Measurements from ENCODE around the gene GRIN1. TPM values are rescaled to one million over a fixed set of nuclear protein-coding genes. Genes with fewer than 3 reads are reported as not detected.

GRIN1 gene
- total RNA-seq, 1 experiment from 2014 or later: not detected

DNA sequence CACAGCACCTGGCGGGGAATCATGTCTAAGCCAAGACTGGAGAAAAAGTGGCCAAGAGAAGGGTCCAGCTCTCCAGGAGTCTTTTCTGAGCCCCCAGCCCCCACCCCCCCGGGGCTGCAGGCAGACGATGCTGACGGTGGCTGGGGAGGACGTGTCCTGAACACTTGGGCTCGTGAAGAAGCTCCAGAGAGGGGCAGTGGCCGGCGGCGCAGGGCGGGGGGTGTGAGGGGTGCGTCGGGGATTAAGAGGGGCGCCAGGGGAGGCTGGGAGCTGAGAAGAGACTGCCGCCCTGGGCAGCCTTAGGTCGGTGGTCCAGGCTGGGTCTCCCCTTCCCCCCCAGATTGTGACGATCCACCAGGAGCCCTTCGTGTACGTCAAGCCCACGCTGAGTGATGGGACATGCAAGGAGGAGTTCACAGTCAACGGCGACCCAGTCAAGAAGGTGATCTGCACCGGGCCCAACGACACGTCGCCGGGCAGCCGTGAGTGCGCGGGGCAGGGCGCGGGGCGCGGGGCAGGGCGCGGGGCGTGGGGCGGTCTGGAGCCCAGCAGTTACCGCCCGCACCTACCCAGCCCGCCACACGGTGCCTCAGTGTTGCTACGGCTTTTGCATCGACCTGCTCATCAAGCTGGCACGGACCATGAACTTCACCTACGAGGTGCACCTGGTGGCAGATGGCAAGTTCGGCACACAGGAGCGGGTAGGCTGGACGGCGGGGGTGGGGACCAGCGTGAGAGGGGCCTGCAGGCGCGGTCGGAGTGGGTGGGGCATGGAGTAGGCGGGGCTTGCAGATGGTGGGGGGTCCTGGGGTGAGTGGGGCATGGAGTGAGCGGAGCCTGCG lies 22.0 kb downstream of the GRIN1 start:
- H3K79me2 ChIP-seq (ENCODE audit: low read depth): no peaks in the 10 kb centered on the region
- no peaks in the 10 kb centered on the region for H3K9me2 ChIP-seq (ENCODE audit: insufficient read depth)
- intact Hi-C loops (cut with micrococcal nuclease; ENCODE audit: unreplicated experiment): no loop called here
- ChIA-PET POLR2A (ENCODE audit: unreplicated experiment) (no interaction called here), CTCF (no interaction called here)
- H2AFZ ChIP-seq: no peak overlapping the region
- no peak for DNase-seq
- no peaks in the 10 kb centered on the region for H3K9me3 ChIP-seq (ENCODE audit: insufficient read depth, low read depth)
- TF ChIP-seq, protein P1, sequence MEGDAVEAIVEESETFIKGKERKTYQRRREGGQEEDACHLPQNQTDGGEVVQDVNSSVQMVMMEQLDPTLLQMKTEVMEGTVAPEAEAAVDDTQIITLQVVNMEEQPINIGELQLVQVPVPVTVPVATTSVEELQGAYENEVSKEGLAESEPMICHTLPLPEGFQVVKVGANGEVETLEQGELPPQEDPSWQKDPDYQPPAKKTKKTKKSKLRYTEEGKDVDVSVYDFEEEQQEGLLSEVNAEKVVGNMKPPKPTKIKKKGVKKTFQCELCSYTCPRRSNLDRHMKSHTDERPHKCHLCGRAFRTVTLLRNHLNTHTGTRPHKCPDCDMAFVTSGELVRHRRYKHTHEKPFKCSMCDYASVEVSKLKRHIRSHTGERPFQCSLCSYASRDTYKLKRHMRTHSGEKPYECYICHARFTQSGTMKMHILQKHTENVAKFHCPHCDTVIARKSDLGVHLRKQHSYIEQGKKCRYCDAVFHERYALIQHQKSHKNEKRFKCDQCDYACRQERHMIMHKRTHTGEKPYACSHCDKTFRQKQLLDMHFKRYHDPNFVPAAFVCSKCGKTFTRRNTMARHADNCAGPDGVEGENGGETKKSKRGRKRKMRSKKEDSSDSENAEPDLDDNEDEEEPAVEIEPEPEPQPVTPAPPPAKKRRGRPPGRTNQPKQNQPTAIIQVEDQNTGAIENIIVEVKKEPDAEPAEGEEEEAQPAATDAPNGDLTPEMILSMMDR (conservative IDR thresholded peaks at IDR 0.05): no peak
- no peak for TF ChIP-seq EZH2 (IDR thresholded peaks at IDR 0.05; ENCODE audit: low read depth)
- no peaks in the 10 kb centered on the region for H3K4me1 ChIP-seq (replicated peaks; ENCODE audit: insufficient read depth)
- no peaks in the 10 kb centered on the region for H3K36me3 ChIP-seq (ENCODE audit: low read depth)
- no peaks in the 10 kb centered on the region for H3K27me3 ChIP-seq (ENCODE audit: insufficient read depth, low read depth)
- no peak overlapping the region for H3K4me2 ChIP-seq
- H4K20me1 ChIP-seq (ENCODE audit: insufficient read depth): no peaks in the 10 kb centered on the region
- H3K4me3 ChIP-seq: no peak overlapping the region
- no peaks in the 10 kb centered on the region; the same call in 1 of the 2 replicates for H3F3A ChIP-seq (ENCODE audit: insufficient read depth, low read depth)
- no TSS peak for BruUV-seq (replicated peaks)
- H3K27ac ChIP-seq: no peak overlapping the region

DNA sequence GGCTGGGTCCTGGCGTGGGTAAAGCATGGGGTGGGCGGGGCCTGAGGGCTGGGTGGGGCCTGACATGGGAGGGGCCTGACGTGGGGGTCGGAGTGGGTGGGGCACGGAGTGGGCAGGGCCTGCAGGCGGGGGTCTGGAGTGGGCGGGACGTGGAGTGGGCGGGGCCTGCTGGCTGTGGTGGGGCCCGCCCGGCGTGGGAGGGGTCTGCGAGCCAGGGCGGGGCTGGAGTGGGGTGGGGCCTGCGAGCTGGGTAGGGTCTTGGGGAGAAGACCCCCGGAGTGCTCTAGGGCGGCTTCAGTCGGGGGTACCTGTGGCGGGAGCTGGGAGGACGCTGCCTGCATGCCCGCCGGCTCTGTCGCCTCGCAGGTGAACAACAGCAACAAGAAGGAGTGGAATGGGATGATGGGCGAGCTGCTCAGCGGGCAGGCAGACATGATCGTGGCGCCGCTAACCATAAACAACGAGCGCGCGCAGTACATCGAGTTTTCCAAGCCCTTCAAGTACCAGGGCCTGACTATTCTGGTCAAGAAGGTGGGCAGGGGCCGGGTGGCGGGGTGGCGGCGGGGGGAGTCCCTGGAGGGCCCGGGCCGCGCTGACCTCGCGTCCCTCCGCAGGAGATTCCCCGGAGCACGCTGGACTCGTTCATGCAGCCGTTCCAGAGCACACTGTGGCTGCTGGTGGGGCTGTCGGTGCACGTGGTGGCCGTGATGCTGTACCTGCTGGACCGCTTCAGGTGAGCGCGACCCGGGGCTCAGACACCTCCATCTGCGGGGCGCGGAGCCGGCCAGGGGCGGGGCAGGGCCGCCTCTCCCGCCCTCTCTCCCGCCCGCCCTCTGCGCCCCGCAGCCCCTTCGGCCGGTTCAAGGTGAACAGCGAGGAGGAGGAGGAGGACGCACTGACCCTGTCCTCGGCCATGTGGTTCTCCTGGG lies 22.9 kb downstream of the GRIN1 start:
- Histone ChIP-seq H3K4me3 (no peak overlapping the region), H2AFZ (no peak overlapping the region), H3K27ac (no peak overlapping the region), H3K36me3 (ENCODE audit: low read depth) (no peaks in the 10 kb centered on the region), H3K9me2 (ENCODE audit: insufficient read depth) (no peaks in the 10 kb centered on the region), H3K4me2 (no peak overlapping the region), H3K79me2 (ENCODE audit: low read depth) (no peaks in the 10 kb centered on the region), H3K4me1 (replicated peaks; ENCODE audit: insufficient read depth) (no peaks in the 10 kb centered on the region), H3K27me3 (ENCODE audit: insufficient read depth, low read depth) (no peaks in the 10 kb centered on the region), H3F3A (ENCODE audit: insufficient read depth, low read depth) (peaks cover 5% of the 10 kb centered on the region; the same call in 1 of the 2 replicates), H3K9me3 (ENCODE audit: insufficient read depth, low read depth) (no peaks in the 10 kb centered on the region), H4K20me1 (ENCODE audit: insufficient read depth) (no peaks in the 10 kb centered on the region)
- no peak for DNase-seq
- intact Hi-C loops (cut with micrococcal nuclease; ENCODE audit: unreplicated experiment): no loop called here
- ChIA-PET CTCF (no interaction called here), POLR2A (ENCODE audit: unreplicated experiment) (no interaction called here)
- TF ChIP-seq, protein P1 (conservative IDR thresholded peaks at IDR 0.05): no peak
- TF ChIP-seq EZH2 (IDR thresholded peaks at IDR 0.05; ENCODE audit: low read depth): no peak
- no TSS peak for BruUV-seq (replicated peaks)

DNA sequence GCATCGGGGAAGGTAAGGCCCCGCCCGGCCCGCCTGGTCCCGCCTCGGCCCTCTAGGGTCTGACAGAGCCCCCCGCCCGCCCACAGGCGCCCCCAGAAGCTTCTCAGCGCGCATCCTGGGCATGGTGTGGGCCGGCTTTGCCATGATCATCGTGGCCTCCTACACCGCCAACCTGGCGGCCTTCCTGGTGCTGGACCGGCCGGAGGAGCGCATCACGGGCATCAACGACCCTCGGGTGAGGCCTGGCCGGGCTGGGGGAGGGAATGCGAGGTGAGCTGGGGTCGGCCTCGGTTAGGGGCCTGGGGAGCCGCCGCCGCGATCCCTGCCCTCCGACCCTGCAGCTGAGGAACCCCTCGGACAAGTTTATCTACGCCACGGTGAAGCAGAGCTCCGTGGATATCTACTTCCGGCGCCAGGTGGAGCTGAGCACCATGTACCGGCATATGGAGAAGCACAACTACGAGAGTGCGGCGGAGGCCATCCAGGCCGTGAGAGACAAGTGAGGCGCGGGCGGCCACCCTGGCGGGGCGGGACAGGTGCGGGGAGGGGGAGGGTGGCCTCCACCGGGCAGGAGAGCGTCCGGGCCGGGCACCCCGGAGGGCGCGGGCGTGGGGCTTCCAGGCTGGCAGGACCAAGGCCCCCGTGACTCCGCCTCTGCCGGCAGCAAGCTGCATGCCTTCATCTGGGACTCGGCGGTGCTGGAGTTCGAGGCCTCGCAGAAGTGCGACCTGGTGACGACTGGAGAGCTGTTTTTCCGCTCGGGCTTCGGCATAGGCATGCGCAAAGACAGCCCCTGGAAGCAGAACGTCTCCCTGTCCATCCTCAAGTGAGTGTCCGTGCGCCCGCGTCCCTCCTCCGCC lies 23.8 kb downstream of the GRIN1 start:
- H2AFZ ChIP-seq: no peak overlapping the region
- TF ChIP-seq, protein P1 (conservative IDR thresholded peaks at IDR 0.05): no peak
- no peak for TF ChIP-seq EZH2 (IDR thresholded peaks at IDR 0.05; ENCODE audit: low read depth)
- H4K20me1 ChIP-seq (ENCODE audit: insufficient read depth): no peaks in the 10 kb centered on the region
- CTCF ChIA-PET: interaction anchor here (0.5 to 1.0 kb wide), 3 partner anchors 26 to 123 kb away, joined by 3 to 4 read pairs (median 4); no protein-coding TSS in a partner anchor
- POLR2A ChIA-PET (ENCODE audit: unreplicated experiment): interaction anchor here (0.6 kb wide), 1 partner anchor 26 kb away, joined by 4 read pairs; the partner anchor contains the start of gene SSNA1
- H3K4me3 ChIP-seq: no peak overlapping the region
- no peaks in the 10 kb centered on the region for H3K79me2 ChIP-seq (ENCODE audit: low read depth)
- H3K27ac ChIP-seq: no peak overlapping the region
- no TSS peak for BruUV-seq (replicated peaks)
- H3K27me3 ChIP-seq (ENCODE audit: insufficient read depth, low read depth): no peaks in the 10 kb centered on the region
- H3K4me1 ChIP-seq (replicated peaks; ENCODE audit: insufficient read depth): no peaks in the 10 kb centered on the region
- H3K9me2 ChIP-seq (ENCODE audit: insufficient read depth): no peaks in the 10 kb centered on the region
- H3K9me3 ChIP-seq (ENCODE audit: insufficient read depth, low read depth): no peaks in the 10 kb centered on the region
- H3K4me2 ChIP-seq: no peak overlapping the region
- H3K36me3 ChIP-seq (ENCODE audit: low read depth): no peaks in the 10 kb centered on the region
- H3F3A ChIP-seq (ENCODE audit: insufficient read depth, low read depth): 0 out of 2 replicates have a peak, but pooled peaks cover 5% of the 10 kb centered on the region
- DNase-seq: no peak
- intact Hi-C loops (cut with micrococcal nuclease; ENCODE audit: unreplicated experiment): no loop called here
